Testis (tissue), 2 donors: ENCODE results near the gene APBB3.

Experiments used
- POLR2A ChIP-seq: fragments of 450-650 bp; IDR thresholded peaks from one replicate; pipeline ENCODE4 v1.6.1; 2017; ENCODE audit warnings: antibody characterized with exemption, mild to moderate bottlenecking, moderate library complexity
- TF ChIP-seq, protein P1 (sequence below), 3 experiments: fragments of 450-650 bp in 2 of 3; fragments of 200-600 bp in 1 of 3; sonication (generic) in 1 of 3; IDR thresholded peaks; one replicate each; pipeline ENCODE4 v1.5.1; 2016 to 2019; ENCODE audit warnings: antibody characterized with exemption in 3 of 3, mild to moderate bottlenecking in 2 of 3, moderate library complexity in 1 of 3

DNA sequence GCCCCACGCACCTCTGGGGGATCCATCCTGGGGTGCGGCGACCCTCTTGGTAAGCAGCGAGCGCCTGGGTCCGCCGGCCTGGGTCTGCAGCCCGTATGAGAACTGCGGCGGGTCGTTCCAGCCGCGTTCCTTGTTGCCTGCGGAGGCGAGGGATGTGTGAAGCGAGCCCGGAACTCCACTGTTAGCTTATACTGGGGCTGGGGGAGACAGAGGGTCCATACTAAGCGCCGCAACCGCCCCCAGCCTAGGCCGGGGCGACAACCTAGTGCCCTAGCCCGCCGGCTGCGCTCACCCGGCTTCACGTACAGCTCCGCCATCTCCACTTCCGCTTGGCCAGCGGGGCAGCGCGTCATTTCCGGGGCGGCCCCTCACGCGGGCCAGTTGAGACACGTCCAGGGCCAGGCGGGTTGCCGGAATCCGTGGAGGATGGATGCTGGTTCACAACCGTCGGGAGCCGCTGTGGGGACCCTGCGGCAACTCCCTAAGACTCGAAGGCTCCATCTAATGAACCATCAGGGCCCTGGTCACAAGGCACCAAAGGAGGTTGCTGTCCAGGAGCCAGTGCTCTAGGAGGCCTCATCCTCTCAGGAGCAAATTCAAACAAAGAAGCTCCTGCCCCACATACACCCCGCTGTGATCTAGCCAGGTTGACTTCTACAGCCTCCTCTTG is 7.1 kb downstream of the APBB3 start, which contains the start of gene SRA1:
- peak; percentile 86 for TF ChIP-seq POLR2A
- TF ChIP-seq, protein P1, sequence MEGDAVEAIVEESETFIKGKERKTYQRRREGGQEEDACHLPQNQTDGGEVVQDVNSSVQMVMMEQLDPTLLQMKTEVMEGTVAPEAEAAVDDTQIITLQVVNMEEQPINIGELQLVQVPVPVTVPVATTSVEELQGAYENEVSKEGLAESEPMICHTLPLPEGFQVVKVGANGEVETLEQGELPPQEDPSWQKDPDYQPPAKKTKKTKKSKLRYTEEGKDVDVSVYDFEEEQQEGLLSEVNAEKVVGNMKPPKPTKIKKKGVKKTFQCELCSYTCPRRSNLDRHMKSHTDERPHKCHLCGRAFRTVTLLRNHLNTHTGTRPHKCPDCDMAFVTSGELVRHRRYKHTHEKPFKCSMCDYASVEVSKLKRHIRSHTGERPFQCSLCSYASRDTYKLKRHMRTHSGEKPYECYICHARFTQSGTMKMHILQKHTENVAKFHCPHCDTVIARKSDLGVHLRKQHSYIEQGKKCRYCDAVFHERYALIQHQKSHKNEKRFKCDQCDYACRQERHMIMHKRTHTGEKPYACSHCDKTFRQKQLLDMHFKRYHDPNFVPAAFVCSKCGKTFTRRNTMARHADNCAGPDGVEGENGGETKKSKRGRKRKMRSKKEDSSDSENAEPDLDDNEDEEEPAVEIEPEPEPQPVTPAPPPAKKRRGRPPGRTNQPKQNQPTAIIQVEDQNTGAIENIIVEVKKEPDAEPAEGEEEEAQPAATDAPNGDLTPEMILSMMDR (IDR thresholded peaks at IDR 0.05): no peak
